ENCODE data around the gene TPX2. TPM values are rescaled to one million over a fixed set of nuclear protein-coding genes. Genes with fewer than 3 reads are reported as not detected.

The TPX2 gene
- total RNA-seq, 4 donors from 2014 or later, result 5.9 to 10.2 (median 7.3) TPM

GRCh38 chr20:31712564-31713311 is 26.4 kb upstream of the TPX2 start:
- TF ChIP-seq CTCF (IDR thresholded peaks at IDR 0.05) (no peak), POLR2A (IDR thresholded peaks at IDR 0.05) (no peak)
- no peak overlapping the region for H3K4me3 ChIP-seq (ENCODE audit: low read depth, poor library complexity, severe bottlenecking)
- DNase-seq (ENCODE audit: low spot score in 2 of 2), result peak; percentile 95 to 97
- WGBS, 2 donors, result 9 to 10% methylated on average over 8 of the region's 8 CpGs
- intact Hi-C loops (cut with DNase I; ENCODE audit: low total_unique reads), result no loop called here

DNA sequence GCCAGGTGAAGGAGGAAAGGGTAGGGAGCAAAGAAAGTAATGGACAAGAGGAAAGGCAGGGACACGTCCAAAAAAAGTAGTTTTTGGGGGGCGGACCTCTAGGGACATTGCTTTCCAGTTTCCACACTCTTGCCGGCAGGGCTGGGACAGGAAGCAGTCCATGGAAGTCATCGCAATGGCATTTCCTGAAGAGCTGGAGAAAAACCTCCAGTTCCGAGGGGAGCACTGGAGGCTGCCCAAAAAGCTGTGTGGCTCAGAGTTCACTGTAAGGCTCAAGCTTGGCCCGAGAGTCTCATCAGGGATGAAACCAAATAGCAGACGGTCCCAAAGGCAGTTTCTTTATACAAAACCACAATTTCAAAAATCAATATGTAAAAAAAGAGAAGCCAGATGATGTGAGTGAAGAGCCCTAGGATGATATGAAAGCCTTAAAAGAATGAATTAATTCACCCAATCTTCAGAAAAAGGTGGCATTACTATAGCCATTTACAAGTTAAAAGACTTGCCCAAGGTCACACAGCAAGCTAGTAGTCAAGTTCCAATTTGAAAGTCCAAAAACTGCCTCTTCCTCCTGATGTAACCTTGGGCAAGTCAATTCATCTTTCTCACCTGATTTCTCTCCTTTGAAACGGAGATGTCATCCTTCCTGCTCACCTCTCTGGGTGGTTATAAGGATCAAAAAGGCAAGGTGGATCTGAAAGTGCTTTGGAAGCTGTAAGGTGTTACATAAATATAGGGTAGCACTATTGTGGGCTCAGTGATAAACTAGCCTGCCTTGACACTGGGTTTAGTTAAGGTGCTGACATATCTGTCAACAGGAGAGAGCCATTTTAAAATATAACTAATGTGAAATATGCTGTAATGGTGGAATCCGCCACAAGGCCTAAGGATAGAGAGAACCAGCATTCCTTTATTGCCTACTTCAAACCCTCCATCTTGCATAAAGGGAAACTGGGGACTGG is 25.5 kb upstream of the TPX2 start:
- 27 to 34% methylated on average over 9 of the region's 9 CpGs for WGBS, 2 donors
- TF ChIP-seq POLR2A (IDR thresholded peaks at IDR 0.05) (no peak), CTCF (IDR thresholded peaks at IDR 0.05) (no peak)
- peak; percentile 86 to 96 for DNase-seq (ENCODE audit: low spot score in 2 of 2)
- H3K4me3 ChIP-seq (ENCODE audit: low read depth, poor library complexity, severe bottlenecking), result no peak overlapping the region
- intact Hi-C loops (cut with DNase I; ENCODE audit: low total_unique reads), result no loop called here

DNA sequence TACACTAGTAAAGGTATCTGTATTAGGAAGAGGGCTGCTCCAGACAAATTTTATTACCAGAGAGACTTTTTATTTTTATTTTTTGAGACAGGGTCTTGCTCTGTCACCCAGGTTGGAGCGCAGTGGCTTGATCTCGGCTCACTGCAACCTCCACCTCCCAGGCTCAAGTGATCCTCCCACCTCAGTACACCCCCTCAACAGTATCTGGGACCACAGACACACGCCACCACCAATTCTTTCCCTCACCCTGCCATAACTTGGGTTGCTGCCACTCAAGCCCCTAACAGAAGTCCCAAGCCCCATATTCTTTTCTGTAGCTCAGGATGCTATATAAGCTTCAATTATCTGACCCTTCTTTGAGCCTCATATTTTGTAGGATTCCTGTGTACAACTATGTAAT is 23.3 kb upstream of the TPX2 start:
- intact Hi-C loops (cut with DNase I; ENCODE audit: low total_unique reads), result no loop called here
- H3K4me3 ChIP-seq (ENCODE audit: low read depth, poor library complexity, severe bottlenecking), result no peak overlapping the region
- no peak for DNase-seq (ENCODE audit: low spot score in 2 of 2)
- WGBS, 2 donors, result 52% methylated on average over 3 of the region's 3 CpGs
- TF ChIP-seq POLR2A (IDR thresholded peaks at IDR 0.05) (no peak), CTCF (IDR thresholded peaks at IDR 0.05) (no peak)

DNA sequence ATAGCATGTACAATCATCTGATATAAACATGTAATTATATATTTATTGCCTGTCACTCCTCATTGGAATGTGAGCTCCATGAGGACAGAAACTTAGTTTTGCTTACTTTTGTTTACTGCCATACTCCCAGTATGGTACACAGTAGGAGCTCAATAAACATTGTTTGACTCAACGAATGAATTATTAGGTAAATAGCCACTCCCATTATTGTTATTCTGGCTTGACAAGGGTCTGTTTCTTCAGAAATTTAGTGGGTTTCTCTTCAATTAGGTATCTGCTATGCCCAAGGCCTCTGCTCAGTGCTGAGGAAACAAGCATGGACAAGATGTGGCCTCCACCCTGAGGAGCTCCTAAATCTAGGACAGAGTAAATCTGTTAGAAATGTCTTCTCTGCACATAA is 22.7 kb upstream of the TPX2 start:
- DNase-seq (ENCODE audit: low spot score in 2 of 2), result no peak
- TF ChIP-seq POLR2A (IDR thresholded peaks at IDR 0.05), result no peak
- TF ChIP-seq CTCF (IDR thresholded peaks at IDR 0.05), result no peak
- intact Hi-C loops (cut with DNase I; ENCODE audit: low total_unique reads), result no loop called here
- 34 to 44% methylated on average over 1 of the region's 1 CpG for WGBS, 2 donors
- no peak overlapping the region for H3K4me3 ChIP-seq (ENCODE audit: low read depth, poor library complexity, severe bottlenecking)

DNA sequence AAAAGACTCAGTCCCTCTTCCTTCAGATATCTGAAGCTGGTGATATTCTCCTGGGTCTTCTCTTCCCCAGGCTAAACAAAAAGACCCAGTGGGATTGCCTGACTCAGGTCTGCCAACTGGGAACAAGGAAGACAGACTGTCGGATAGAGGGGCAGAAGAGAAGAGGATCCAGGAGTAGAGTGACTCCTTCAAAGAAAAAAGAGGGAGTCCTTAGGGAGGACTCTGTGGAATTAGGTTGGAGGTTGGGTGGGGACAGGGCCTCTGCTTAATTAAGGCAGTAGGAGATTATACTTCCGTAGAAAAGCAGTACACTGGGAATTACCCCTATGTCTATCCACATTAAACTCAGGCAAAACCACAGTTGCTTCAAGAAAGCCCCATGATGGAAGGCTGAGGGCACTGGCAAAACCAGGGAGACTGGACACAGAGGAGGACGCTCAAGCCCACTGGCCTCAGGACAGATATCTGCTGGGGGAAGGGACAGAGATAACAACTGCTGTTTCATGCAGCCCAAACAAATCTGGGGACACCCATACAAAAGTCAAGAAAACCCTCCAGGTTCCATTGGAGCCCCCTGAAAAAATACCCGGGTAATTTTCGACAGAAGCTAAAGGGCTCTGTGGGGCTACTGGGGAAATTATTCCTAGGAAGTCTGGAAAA is 22.1 kb upstream of the TPX2 start:
- 45 to 53% methylated on average over 5 of the region's 5 CpGs for WGBS, 2 donors

More for the DNA sequence above, 22.1 kb upstream of the TPX2 start:
- TF ChIP-seq POLR2A (IDR thresholded peaks at IDR 0.05), result no peak
- no peak for TF ChIP-seq CTCF (IDR thresholded peaks at IDR 0.05)
- no peak for DNase-seq (ENCODE audit: low spot score in 2 of 2)
- no peak overlapping the region for H3K4me3 ChIP-seq (ENCODE audit: low read depth, poor library complexity, severe bottlenecking)
- intact Hi-C loops (cut with DNase I; ENCODE audit: low total_unique reads), result no loop called here

Measured in lower leg skin (tissue), 4 donors.